GM23338 (cell line): Measurements from ENCODE around the gene KAZN. TPM values are rescaled to one million over a fixed set of nuclear protein-coding genes. Genes with fewer than 3 reads are reported as not detected.

Source experiments
- ATAC-seq: fragments of 200-7000 bp; cut with Tn5 transposase; 3 replicates; pipeline ENCODE4 v1.9.1; 2020
- DNase-seq: peaks from one replicate; pipeline ENCODE4 v3.0.0-alpha.2; 2015; ENCODE audit warnings: low spot score
- H2AFZ ChIP-seq: fragments of 200-600 bp; sonication (generic); 2 replicates; pipeline ENCODE4 v1.8.0; 2016; ENCODE audit warnings: antibody characterized with exemption, mild to moderate bottlenecking, moderate library complexity
- H3F3A ChIP-seq: fragments of 200-600 bp; sonication (generic); replicated peaks from 2 replicates; pipeline ENCODE4 v1.8.0; 2017; ENCODE audit warnings: antibody characterized with exemption, mixed run types, low read depth
- H3K27ac ChIP-seq: fragments of 200-600 bp; sonication (generic); 2 replicates; pipeline ENCODE4 v1.6.1; 2016; ENCODE audit warnings: low read depth
- H3K27me3 ChIP-seq: fragments of 200-600 bp; sonication (generic); 2 replicates; pipeline ENCODE4 v1.8.0; 2016; ENCODE audit warnings: mild to moderate bottlenecking, mixed run types, moderate library complexity; ENCODE audit not compliant: insufficient read depth
- H3K36me3 ChIP-seq: fragments of 200-600 bp; sonication (generic); 2 replicates; pipeline ENCODE4 v1.8.0; 2016; ENCODE audit warnings: mild to moderate bottlenecking; ENCODE audit not compliant: insufficient read depth
- H3K4me1 ChIP-seq: fragments of 200-600 bp; sonication (generic); 2 replicates; pipeline ENCODE4 v1.8.0; 2016; ENCODE audit warnings: mild to moderate bottlenecking, moderate library complexity; ENCODE audit not compliant: insufficient read depth
- H3K4me2 ChIP-seq: fragments of 200-600 bp; sonication (generic); 2 replicates; pipeline ENCODE4 v1.7.1; 2017; ENCODE audit warnings: mixed run types
- H3K4me3 ChIP-seq: fragments of 200-600 bp; sonication (generic); 2 replicates; pipeline ENCODE4 v1.6.1; 2016; ENCODE audit warnings: mixed run types
- H3K79me2 ChIP-seq: fragments of 200-600 bp; sonication (generic); replicated peaks from 2 replicates; pipeline ENCODE4 v1.8.0; 2017; ENCODE audit warnings: mild to moderate bottlenecking; ENCODE audit not compliant: insufficient read depth
- H3K9me2 ChIP-seq: fragments of 200-600 bp; sonication (generic); 2 replicates; pipeline ENCODE4 v1.8.0; 2017; ENCODE audit not compliant: insufficient read depth
- H4K20me1 ChIP-seq: fragments of 200-600 bp; sonication (generic); replicated peaks from 2 replicates; pipeline ENCODE4 v1.8.0; 2017; ENCODE audit warnings: mild to moderate bottlenecking; ENCODE audit not compliant: insufficient read depth
- H3K27ac Mint-ChIP-seq: 2 replicates; pipeline ENCODE4 v1.8.0; 2020; ENCODE audit warnings: inconsistent platforms, mild to moderate bottlenecking, moderate library complexity, mixed read lengths
- H3K27me3 Mint-ChIP-seq: 3 replicates; pipeline ENCODE4 v1.8.0; 2022; ENCODE audit warnings: low read depth, mild to moderate bottlenecking, moderate library complexity, mixed read lengths, inconsistent platforms; ENCODE audit not compliant: insufficient read depth, poor library complexity
- H3K36me3 Mint-ChIP-seq: 3 replicates; pipeline ENCODE4 v1.8.0; 2021; ENCODE audit warnings: low read depth, mild to moderate bottlenecking, inconsistent platforms, moderate library complexity, mixed read lengths
- H3K4me1 Mint-ChIP-seq: 3 replicates; pipeline ENCODE4 v1.8.0; 2020; ENCODE audit warnings: mild to moderate bottlenecking, inconsistent platforms, mixed read lengths
- H3K4me3 Mint-ChIP-seq: 3 replicates; pipeline ENCODE4 v1.8.0; 2021; ENCODE audit warnings: moderate library complexity, mild to moderate bottlenecking, inconsistent platforms, mixed read lengths
- H3K9me3 Mint-ChIP-seq: 3 replicates; pipeline ENCODE4 v1.8.0; 2020; ENCODE audit warnings: moderate library complexity, mild to moderate bottlenecking, inconsistent platforms, mixed read lengths
- CREB1 ChIP-seq: fragments of 250-450 bp; sonication (Bioruptor Pico); IDR thresholded peaks from 2 replicates; pipeline ENCODE4 v1.5.0; 2020; ENCODE audit warnings: low read depth, mild to moderate bottlenecking, moderate library complexity
- CTCF ChIP-seq, 2 experiments: fragments of 200-600 bp in 1 of 2; sonication (generic) in 1 of 2; conservative IDR thresholded peaks; 2 replicates each; pipeline versions ENCODE4 v1.5.1 to v1.6.1; 2016 to 2017; ENCODE audit warnings: antibody characterized with exemption in 2 of 2, low read depth in 2 of 2, mild to moderate bottlenecking in 2 of 2, moderate library complexity in 1 of 2
- ETS1 ChIP-seq: IDR thresholded peaks from 2 replicates; pipeline ENCODE4 v1.6.1; 2016; ENCODE audit warnings: antibody characterized with exemption
- EZH2 ChIP-seq: fragments of 200-600 bp; sonication (generic); IDR thresholded peaks from one replicate; pipeline ENCODE4 v1.8.0; 2017; ENCODE audit warnings: antibody characterized with exemption, mild to moderate bottlenecking, low read depth; ENCODE audit not compliant: unreplicated experiment
- EZH2phosphoT487 ChIP-seq: fragments of 200-600 bp; sonication (generic); IDR thresholded peaks from one replicate; pipeline ENCODE4 v1.8.1; 2018; ENCODE audit warnings: antibody characterized with exemption; ENCODE audit not compliant: unreplicated experiment
- JUNB ChIP-seq: IDR thresholded peaks from one replicate; pipeline ENCODE4 v1.6.1; 2016; ENCODE audit warnings: antibody characterized with exemption; ENCODE audit not compliant: unreplicated experiment
- NANOG ChIP-seq: IDR thresholded peaks from 2 replicates; pipeline ENCODE4 v1.6.1; 2016; ENCODE audit warnings: antibody characterized with exemption, borderline replicate concordance
- POLR2AphosphoS5 ChIP-seq: IDR thresholded peaks from 2 replicates; pipeline ENCODE4 v1.6.1; 2016; ENCODE audit warnings: antibody characterized with exemption, low read depth
- STAT1 ChIP-seq: IDR thresholded peaks from one replicate; pipeline ENCODE4 v1.6.1; 2016; ENCODE audit warnings: antibody characterized with exemption; ENCODE audit not compliant: unreplicated experiment
- ZNF114 ChIP-seq: fragments of 250-450 bp; sonication (Bioruptor Pico); IDR thresholded peaks from 2 replicates; pipeline ENCODE4 v1.5.0; 2020; ENCODE audit warnings: mild to moderate bottlenecking, moderate library complexity
- ZNF331 ChIP-seq: fragments of 250-450 bp; sonication (Bioruptor Pico); IDR thresholded peaks from 2 replicates; pipeline ENCODE4 v1.5.0; 2020; ENCODE audit warnings: low read depth, mild to moderate bottlenecking, moderate library complexity
- polyA plus RNA-seq: library from polyadenylated mRNA; unstranded; fragments of >200 nt; fragmentation: Nextera tagmentation; extraction: Ambion mirVana; gene quantifications from 2 replicates; pipeline ENCODE4 v1.2.1, GENCODE V29; 2016
- total RNA-seq: library from RNA; depleted of rRNA; stranded (reverse); fragments of >200 nt; shearing (Covaris generic); gene quantifications from 2 replicates; pipeline ENCODE4 v1.2.3, GENCODE V29; 2014
- TF ChIP-seq, protein P1 (sequence below): IDR thresholded peaks from one replicate; pipeline ENCODE4 v1.6.1; 2018; ENCODE audit warnings: antibody characterized with exemption; ENCODE audit not compliant: unreplicated experiment
- TF ChIP-seq, protein P2 (sequence below): fragments of 250-450 bp; sonication (Bioruptor Pico); IDR thresholded peaks from 2 replicates; pipeline ENCODE4 v1.5.0; 2020; ENCODE audit warnings: mild to moderate bottlenecking, moderate library complexity

Gene KAZN
- total and polyA plus RNA-seq, 2 experiments from 2014 or later, result 9.9 to 15.0 TPM

- no peak for ATAC-seq
- no peak overlapping the region for H2AFZ ChIP-seq
- no peaks in the 10 kb centered on the region for H4K20me1 ChIP-seq
- no peak overlapping the region for H3K27ac ChIP-seq
- no peak overlapping the region for H3K4me3 ChIP-seq
- H3K9me2 ChIP-seq, result no peaks in the 10 kb centered on the region
- Mint-ChIP-seq H3K27me3 (peaks cover 7% of the 10 kb centered on the region), H3K9me3 (no peaks in the 10 kb centered on the region; the same call in 2 of the 3 replicates), H3K4me3 (no peak overlapping the region), H3K27ac (no peak overlapping the region), H3K36me3 (no peaks in the 10 kb centered on the region; the same call in 2 of the 3 replicates), H3K4me1 (peaks cover 30% of the 10 kb centered on the region)
- H3K4me1 ChIP-seq, result 0 out of 2 replicates have a peak, but pooled peaks cover 11% of the 10 kb centered on the region
- H3K79me2 ChIP-seq, result no peaks in the 10 kb centered on the region
- no peaks in the 10 kb centered on the region for H3K36me3 ChIP-seq
- H3K4me2 ChIP-seq, result no peak overlapping the region
- H3K27me3 ChIP-seq, result no peaks in the 10 kb centered on the region
- TF ChIP-seq ZNF331 (CRISPR knock-in tag), result no peak
- no peak for TF ChIP-seq CREB1
- no peak for TF ChIP-seq ETS1
- TF ChIP-seq JUNB, result no peak
- TF ChIP-seq, protein P1, sequence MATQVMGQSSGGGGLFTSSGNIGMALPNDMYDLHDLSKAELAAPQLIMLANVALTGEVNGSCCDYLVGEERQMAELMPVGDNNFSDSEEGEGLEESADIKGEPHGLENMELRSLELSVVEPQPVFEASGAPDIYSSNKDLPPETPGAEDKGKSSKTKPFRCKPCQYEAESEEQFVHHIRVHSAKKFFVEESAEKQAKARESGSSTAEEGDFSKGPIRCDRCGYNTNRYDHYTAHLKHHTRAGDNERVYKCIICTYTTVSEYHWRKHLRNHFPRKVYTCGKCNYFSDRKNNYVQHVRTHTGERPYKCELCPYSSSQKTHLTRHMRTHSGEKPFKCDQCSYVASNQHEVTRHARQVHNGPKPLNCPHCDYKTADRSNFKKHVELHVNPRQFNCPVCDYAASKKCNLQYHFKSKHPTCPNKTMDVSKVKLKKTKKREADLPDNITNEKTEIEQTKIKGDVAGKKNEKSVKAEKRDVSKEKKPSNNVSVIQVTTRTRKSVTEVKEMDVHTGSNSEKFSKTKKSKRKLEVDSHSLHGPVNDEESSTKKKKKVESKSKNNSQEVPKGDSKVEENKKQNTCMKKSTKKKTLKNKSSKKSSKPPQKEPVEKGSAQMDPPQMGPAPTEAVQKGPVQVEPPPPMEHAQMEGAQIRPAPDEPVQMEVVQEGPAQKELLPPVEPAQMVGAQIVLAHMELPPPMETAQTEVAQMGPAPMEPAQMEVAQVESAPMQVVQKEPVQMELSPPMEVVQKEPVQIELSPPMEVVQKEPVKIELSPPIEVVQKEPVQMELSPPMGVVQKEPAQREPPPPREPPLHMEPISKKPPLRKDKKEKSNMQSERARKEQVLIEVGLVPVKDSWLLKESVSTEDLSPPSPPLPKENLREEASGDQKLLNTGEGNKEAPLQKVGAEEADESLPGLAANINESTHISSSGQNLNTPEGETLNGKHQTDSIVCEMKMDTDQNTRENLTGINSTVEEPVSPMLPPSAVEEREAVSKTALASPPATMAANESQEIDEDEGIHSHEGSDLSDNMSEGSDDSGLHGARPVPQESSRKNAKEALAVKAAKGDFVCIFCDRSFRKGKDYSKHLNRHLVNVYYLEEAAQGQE, result no peak
- TF ChIP-seq EZH2phosphoT487, result no peak
- TF ChIP-seq, protein P2, sequence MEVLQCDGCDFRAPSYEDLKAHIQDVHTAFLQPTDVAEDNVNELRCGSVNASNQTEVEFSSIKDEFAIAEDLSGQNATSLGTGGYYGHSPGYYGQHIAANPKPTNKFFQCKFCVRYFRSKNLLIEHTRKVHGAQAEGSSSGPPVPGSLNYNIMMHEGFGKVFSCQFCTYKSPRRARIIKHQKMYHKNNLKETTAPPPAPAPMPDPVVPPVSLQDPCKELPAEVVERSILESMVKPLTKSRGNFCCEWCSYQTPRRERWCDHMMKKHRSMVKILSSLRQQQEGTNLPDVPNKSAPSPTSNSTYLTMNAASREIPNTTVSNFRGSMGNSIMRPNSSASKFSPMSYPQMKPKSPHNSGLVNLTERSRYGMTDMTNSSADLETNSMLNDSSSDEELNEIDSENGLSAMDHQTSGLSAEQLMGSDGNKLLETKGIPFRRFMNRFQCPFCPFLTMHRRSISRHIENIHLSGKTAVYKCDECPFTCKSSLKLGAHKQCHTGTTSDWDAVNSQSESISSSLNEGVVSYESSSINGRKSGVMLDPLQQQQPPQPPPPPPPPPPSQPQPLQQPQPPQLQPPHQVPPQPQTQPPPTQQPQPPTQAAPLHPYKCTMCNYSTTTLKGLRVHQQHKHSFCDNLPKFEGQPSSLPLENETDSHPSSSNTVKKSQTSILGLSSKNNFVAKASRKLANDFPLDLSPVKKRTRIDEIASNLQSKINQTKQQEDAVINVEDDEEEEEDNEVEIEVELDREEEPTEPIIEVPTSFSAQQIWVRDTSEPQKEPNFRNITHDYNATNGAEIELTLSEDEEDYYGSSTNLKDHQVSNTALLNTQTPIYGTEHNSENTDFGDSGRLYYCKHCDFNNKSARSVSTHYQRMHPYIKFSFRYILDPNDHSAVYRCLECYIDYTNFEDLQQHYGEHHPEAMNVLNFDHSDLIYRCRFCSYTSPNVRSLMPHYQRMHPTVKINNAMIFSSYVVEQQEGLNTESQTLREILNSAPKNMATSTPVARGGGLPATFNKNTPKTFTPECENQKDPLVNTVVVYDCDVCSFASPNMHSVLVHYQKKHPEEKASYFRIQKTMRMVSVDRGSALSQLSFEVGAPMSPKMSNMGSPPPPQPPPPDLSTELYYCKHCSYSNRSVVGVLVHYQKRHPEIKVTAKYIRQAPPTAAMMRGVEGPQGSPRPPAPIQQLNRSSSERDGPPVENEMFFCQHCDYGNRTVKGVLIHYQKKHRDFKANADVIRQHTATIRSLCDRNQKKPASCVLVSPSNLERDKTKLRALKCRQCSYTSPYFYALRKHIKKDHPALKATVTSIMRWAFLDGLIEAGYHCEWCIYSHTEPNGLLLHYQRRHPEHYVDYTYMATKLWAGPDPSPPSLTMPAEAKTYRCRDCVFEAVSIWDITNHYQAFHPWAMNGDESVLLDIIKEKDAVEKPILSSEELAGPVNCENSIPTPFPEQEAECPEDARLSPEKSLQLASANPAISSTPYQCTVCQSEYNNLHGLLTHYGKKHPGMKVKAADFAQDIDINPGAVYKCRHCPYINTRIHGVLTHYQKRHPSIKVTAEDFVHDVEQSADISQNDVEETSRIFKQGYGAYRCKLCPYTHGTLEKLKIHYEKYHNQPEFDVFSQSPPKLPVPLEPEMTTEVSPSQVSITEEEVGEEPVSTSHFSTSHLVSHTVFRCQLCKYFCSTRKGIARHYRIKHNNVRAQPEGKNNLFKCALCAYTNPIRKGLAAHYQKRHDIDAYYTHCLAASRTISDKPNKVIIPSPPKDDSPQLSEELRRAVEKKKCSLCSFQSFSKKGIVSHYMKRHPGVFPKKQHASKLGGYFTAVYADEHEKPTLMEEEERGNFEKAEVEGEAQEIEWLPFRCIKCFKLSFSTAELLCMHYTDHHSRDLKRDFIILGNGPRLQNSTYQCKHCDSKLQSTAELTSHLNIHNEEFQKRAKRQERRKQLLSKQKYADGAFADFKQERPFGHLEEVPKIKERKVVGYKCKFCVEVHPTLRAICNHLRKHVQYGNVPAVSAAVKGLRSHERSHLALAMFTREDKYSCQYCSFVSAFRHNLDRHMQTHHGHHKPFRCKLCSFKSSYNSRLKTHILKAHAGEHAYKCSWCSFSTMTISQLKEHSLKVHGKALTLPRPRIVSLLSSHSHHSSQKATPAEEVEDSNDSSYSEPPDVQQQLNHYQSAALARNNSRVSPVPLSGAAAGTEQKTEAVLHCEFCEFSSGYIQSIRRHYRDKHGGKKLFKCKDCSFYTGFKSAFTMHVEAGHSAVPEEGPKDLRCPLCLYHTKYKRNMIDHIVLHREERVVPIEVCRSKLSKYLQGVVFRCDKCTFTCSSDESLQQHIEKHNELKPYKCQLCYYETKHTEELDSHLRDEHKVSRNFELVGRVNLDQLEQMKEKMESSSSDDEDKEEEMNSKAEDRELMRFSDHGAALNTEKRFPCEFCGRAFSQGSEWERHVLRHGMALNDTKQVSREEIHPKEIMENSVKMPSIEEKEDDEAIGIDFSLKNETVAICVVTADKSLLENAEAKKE (CRISPR knock-in tag), result no peak
- no peak for TF ChIP-seq POLR2AphosphoS5
- TF ChIP-seq NANOG, result no peak
- TF ChIP-seq ZNF114, result no peak
- no peak for TF ChIP-seq EZH2
- TF ChIP-seq CTCF (conservative IDR thresholded peaks at IDR 0.05; ENCODE audit: low read depth in 2 of 2), result no peak
- no peak for TF ChIP-seq STAT1
- no peak for DNase-seq
- no peaks in the 10 kb centered on the region for H3F3A ChIP-seq
These were observed 429.6 kb downstream of the KAZN start for GRCh38 chr1:15028102-15028501.
